Pancreas (tissue), 10 donors: ENCODE data around the gene GSC2. TPM values are rescaled to one million over a fixed set of nuclear protein-coding genes. Genes with fewer than 3 reads are reported as not detected.

Experiments used
- ATAC-seq, 4 donors: fragments of 200-7000 bp; cut with Tn5 transposase; one replicate each; pipeline versions ENCODE4 v1.8.0 to v1.9.1; 2020; ENCODE audit warnings: mild to moderate bottlenecking in 4 of 4, moderate library complexity in 4 of 4
- DNase-seq, 6 donors: peaks; one replicate each; pipeline ENCODE4 v3.0.0-alpha.2; 2020
- FAIRE-seq: peaks from 2 replicates; lab custom pipeline; 2012; peaks lifted over from hg19 to GRCh38; lab: Jason Lieb, UNC
- H3K27ac ChIP-seq, 4 donors: fragments of 200-600 bp; sonication (generic); 1 replicate in 3 of 4; 2 replicates in 1 of 4; pipeline versions ENCODE4 v1.5.0 to v1.8.0; 2020
- H3K27me3 ChIP-seq, 4 donors: fragments of 200-600 bp; one replicate each; pipeline ENCODE4 v1.8.0; 2021
- H3K36me3 ChIP-seq, 3 donors: fragments of 200-600 bp; sonication (generic) in 1 of 3; one replicate each; pipeline versions ENCODE4 v1.5.0 to v1.8.0; 2020 to 2021
- H3K4me1 ChIP-seq, 3 donors: fragments of 200-600 bp; one replicate each; pipeline ENCODE4 v1.8.0; 2021
- H3K4me3 ChIP-seq, 4 donors: fragments of 200-600 bp; sonication (generic) in 2 of 4; one replicate each; pipeline versions ENCODE4 v1.5.0 to v1.8.0; 2020 to 2021
- H3K9me3 ChIP-seq, 4 donors: fragments of 200-600 bp; one replicate each; pipeline ENCODE4 v1.8.0; 2021
- WGBS, 2 donors: extraction: QIAGEN DNeasy Blood & Tissue Kit; methylation state at CpG; one replicate each; pipeline ENCODE4 v1.1.7; 2013; 5-methylcytosine and 5-hydroxymethylcytosine counted together
- intact Hi-C, 3 donors: fragments of 100-400 bp; cut with DNase I; formaldehyde crosslinking; loops; one replicate each; pipeline versions ENCODE4 v1.11.1 to v1.14.2; 2022
- polyA plus RNA-seq, 2 donors: library from polyadenylated mRNA; stranded (reverse); fragments of 200-250 nt; gene quantifications; one replicate each; pipeline ENCODE4 v1.2.3, GENCODE V29; 2013
- total RNA-seq, 6 donors: library from RNA; stranded (reverse); fragmentation: NEBNext Ultra II Directional in 4 of 6; extraction: Animal tissue kit (Norgen Biotek cat#: 25700) in 4 of 6; gene quantifications; one replicate each; pipeline versions ENCODE4 v1.2.1 to v1.2.4, GENCODE V29; 2021 to 2023
- TF ChIP-seq, protein P1 (sequence below), 4 donors: fragments of 200-600 bp; sonication (generic) in 3 of 4; IDR thresholded peaks; one replicate each; pipeline versions ENCODE4 v1.5.0 to v1.8.0; 2021; ENCODE audit warnings: antibody characterized with exemption in 4 of 4
- donor health status: healthy with polysubstance abuse.
- donor health status: DM: no; HTN: no; CAD: no; lungs with moderate emphysema.
- donor health status: DM: no; HTN: no; CAD: no.
- donor health status: control.
- donor health status: control.
- donor health status: Bipolar disorder and iron deficiency.
- donor health status: DM: yes; HTN: yes; CAD: no.
- donor health status: DM: no; HTN: no; CAD: no.
- donor health status: DM: no; HTN: no; CAD: no.
- donor health status: DM: yes; HTN: yes; CAD: no.

Gene GSC2
- total and polyA plus RNA-seq, 8 donors, result not detected

DNA sequence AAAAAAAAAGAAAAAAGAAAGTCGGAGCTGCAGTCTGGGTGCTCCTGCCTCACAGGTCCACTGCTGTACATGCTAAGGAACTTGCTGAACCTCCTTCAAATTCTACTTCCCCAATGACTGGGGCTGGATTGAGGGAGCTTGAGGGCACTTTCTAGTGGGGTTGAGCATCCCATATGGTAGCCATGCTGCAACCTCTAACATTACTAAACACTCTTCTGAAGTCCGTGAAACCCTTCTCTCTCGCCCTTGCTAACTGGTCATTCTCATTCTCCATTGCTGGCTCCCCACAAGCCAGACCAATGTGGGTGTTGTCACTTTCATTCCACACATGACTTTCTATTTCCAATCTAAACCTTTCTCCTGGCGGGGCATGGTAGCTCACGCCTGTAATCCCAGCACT lies 6.9 kb downstream of the GSC2 start:
- Histone ChIP-seq H3K4me1 (peaks cover 0 to 6% (median 5%) of the 10 kb centered on the region in 3 donors), H3K9me3 (no peaks in the 10 kb centered on the region), H3K27me3 (no peaks in the 10 kb centered on the region), H3K4me3 (peak overlapping the region in 1 of 4 donors; percentile 55), H3K36me3 (peaks cover 0 to 31% (median 18%) of the 10 kb centered on the region in 3 donors), H3K27ac (no peak overlapping the region)
- FAIRE-seq, result no peak
- TF ChIP-seq, protein P1, sequence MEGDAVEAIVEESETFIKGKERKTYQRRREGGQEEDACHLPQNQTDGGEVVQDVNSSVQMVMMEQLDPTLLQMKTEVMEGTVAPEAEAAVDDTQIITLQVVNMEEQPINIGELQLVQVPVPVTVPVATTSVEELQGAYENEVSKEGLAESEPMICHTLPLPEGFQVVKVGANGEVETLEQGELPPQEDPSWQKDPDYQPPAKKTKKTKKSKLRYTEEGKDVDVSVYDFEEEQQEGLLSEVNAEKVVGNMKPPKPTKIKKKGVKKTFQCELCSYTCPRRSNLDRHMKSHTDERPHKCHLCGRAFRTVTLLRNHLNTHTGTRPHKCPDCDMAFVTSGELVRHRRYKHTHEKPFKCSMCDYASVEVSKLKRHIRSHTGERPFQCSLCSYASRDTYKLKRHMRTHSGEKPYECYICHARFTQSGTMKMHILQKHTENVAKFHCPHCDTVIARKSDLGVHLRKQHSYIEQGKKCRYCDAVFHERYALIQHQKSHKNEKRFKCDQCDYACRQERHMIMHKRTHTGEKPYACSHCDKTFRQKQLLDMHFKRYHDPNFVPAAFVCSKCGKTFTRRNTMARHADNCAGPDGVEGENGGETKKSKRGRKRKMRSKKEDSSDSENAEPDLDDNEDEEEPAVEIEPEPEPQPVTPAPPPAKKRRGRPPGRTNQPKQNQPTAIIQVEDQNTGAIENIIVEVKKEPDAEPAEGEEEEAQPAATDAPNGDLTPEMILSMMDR (IDR thresholded peaks at IDR 0.05), result no peak
- intact Hi-C loops, result loop anchor here in 1 of 3 donors (10.0 kb wide), 1 partner anchor 492 kb away; no protein-coding TSS in a partner anchor
- no peak for ATAC-seq
- DNase-seq, result no peak
- 74 to 90% methylated on average over 5 of the region's 5 CpGs for WGBS, 2 donors

DNA sequence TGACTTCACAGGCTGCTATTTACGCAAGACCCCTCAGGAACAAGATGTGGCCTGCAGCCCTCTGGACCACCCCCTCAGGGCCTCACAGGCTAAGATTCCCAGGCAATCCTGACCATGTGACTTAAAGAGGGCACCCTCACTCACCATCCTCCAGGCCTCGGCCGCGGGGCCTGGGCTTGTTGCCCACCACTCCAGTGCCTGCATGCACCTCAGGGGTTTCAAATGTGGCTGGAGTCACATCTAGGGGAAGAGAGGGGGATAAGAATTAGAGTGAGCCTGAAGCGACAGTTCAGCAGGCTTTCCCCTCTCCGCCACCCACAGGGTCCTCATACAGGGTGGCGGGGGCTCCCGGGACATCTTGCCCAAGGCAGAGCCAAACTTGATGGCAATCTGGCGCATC lies 7.7 kb downstream of the GSC2 start:
- no peak for ATAC-seq
- TF ChIP-seq, protein P1 (IDR thresholded peaks at IDR 0.05), result no peak
- Histone ChIP-seq H3K4me3 (no peak overlapping the region), H3K9me3 (no peaks in the 10 kb centered on the region), H3K4me1 (peaks cover 0 to 6% (median 5%) of the 10 kb centered on the region in 3 donors), H3K36me3 (peaks cover 0 to 34% (median 26%) of the 10 kb centered on the region in 3 donors), H3K27ac (no peak overlapping the region), H3K27me3 (no peaks in the 10 kb centered on the region)
- DNase-seq, result no peak
- WGBS, 2 donors, result 96 to 99% methylated on average over 9 of the region's 9 CpGs
- intact Hi-C loops, result loop anchor here in 1 of 3 donors (10.0 kb wide), 1 partner anchor 492 kb away; no protein-coding TSS in a partner anchor
- FAIRE-seq, result no peak

DNA sequence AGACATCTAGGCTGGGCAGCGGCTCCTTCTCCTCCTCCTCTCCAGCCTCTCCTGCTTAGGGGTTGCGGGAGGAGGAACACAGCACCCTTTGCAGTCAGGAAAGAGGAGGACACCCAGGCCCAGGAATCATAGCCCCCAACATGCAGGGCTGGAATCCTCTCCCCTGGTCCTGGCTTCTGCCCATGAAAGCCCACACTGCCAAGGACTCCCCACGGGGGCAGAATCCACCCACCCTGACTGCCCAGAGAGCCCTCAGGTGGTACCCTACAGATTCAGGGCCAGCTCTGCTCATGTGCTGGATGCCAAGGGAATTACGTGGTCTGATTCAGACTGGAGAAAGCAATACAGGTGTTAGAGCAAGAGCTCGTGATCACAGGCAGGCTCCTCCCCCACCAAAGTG lies 10.1 kb downstream of the GSC2 start:
- intact Hi-C loops, result loop anchor here in 1 of 3 donors (10.0 kb wide), 3 partner anchors 85 to 495 kb away; no protein-coding TSS in a partner anchor
- H3K4me1 ChIP-seq, result peaks cover 0 to 6% (median 5%) of the 10 kb centered on the region in 3 donors
- no peaks in the 10 kb centered on the region for H3K27me3 ChIP-seq
- H3K36me3 ChIP-seq, result peaks cover 0 to 42% (median 26%) of the 10 kb centered on the region in 3 donors
- DNase-seq, result peak in 1 of 6 donors; percentile 7
- TF ChIP-seq, protein P1 (IDR thresholded peaks at IDR 0.05), result no peak
- ATAC-seq, result no peak
- 89 to 95% methylated on average over 5 of the region's 5 CpGs for WGBS, 2 donors
- H3K27ac ChIP-seq, result no peak overlapping the region
- H3K9me3 ChIP-seq, result no peaks in the 10 kb centered on the region
- H3K4me3 ChIP-seq, result no peak overlapping the region
- no peak for FAIRE-seq

DNA sequence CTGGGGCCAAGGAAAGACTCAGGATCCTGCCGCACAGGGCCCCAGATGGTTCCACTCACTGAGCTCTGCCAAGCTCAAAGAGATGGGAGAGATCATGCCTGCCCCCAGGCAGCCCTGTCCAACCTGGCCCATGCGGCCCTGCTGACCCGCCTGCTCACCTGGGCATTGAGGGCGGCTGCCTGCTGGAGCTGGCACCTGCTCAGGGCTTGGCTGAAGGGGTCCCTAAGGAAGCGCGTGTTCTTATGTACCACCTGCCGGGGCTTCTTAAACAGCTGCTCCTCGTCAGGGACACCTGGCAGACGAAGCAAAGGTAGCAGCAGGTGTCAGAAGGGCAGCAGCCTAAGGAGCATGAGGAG lies 11.1 kb downstream of the GSC2 start:
- 93 to 94% methylated on average over 9 of the region's 9 CpGs for WGBS, 2 donors
- no peak for FAIRE-seq
- TF ChIP-seq, protein P1 (IDR thresholded peaks at IDR 0.05), result no peak
- Histone ChIP-seq H3K36me3 (peaks cover 0 to 52% (median 32%) of the 10 kb centered on the region in 3 donors), H3K27me3 (no peaks in the 10 kb centered on the region), H3K4me1 (peaks cover 0 to 6% (median 5%) of the 10 kb centered on the region in 3 donors), H3K9me3 (no peaks in the 10 kb centered on the region), H3K4me3 (no peak overlapping the region), H3K27ac (no peak overlapping the region)
- ATAC-seq, result no peak
- DNase-seq, result peak in 2 of 6 donors; percentile 8 to 52
- intact Hi-C loops, result loop anchor here in 1 of 3 donors (10.0 kb wide), 2 partner anchors 84 to 86 kb away; no protein-coding TSS in a partner anchor
